ENCODE measurements around the gene SLC24A4.

The SLC24A4 gene

GRCh38 chr14:92366237-92366636 is 43.3 kb downstream of the SLC24A4 start:
- in situ Hi-C loops (cut with MboI; ENCODE audit: low sequenced_read_pairs), result no loop called here

- in situ Hi-C loops (cut with MboI; ENCODE audit: low sequenced_read_pairs), result no loop called here
Observed at GRCh38 chr14:92368001-92368400, 45.0 kb downstream of the SLC24A4 start.

- in situ Hi-C loops (cut with MboI; ENCODE audit: low sequenced_read_pairs), result no loop called here
Observed at GRCh38 chr14:92369097-92369496, 46.1 kb downstream of the SLC24A4 start.

- in situ Hi-C loops (cut with MboI; ENCODE audit: low sequenced_read_pairs), result no loop called here
Observed at GRCh38 chr14:92372230-92372629, 49.3 kb downstream of the SLC24A4 start.

GRCh38 chr14:92373336-92373735 is 50.4 kb downstream of the SLC24A4 start:
- in situ Hi-C loops (cut with MboI; ENCODE audit: low sequenced_read_pairs), result no loop called here

- in situ Hi-C loops (cut with MboI; ENCODE audit: low sequenced_read_pairs), result no loop called here
Observed at GRCh38 chr14:92380131-92380530, 57.2 kb downstream of the SLC24A4 start.

GRCh38 chr14:92380582-92380981 is 57.6 kb downstream of the SLC24A4 start:
- in situ Hi-C loops (cut with MboI; ENCODE audit: low sequenced_read_pairs), result no loop called here

GRCh38 chr14:92382677-92383076 is 59.7 kb downstream of the SLC24A4 start:
- in situ Hi-C loops (cut with MboI; ENCODE audit: low sequenced_read_pairs), result no loop called here

GRCh38 chr14:92383805-92384204 is 60.8 kb downstream of the SLC24A4 start:
- in situ Hi-C loops (cut with MboI; ENCODE audit: low sequenced_read_pairs), result no loop called here

GRCh38 chr14:92384461-92385133 is 61.6 kb downstream of the SLC24A4 start:
- in situ Hi-C loops (cut with MboI; ENCODE audit: low sequenced_read_pairs), result no loop called here

- in situ Hi-C loops (cut with MboI; ENCODE audit: low sequenced_read_pairs), result no loop called here
Observed at GRCh38 chr14:92385561-92385960, 62.6 kb downstream of the SLC24A4 start.

- in situ Hi-C loops (cut with MboI; ENCODE audit: low sequenced_read_pairs), result no loop called here
Observed at GRCh38 chr14:92386165-92386564, 63.2 kb downstream of the SLC24A4 start.

GRCh38 chr14:92386637-92387036 is 63.7 kb downstream of the SLC24A4 start:
- in situ Hi-C loops (cut with MboI; ENCODE audit: low sequenced_read_pairs), result no loop called here

- in situ Hi-C loops (cut with MboI; ENCODE audit: low sequenced_read_pairs), result no loop called here
Observed at GRCh38 chr14:92387578-92387977, 64.6 kb downstream of the SLC24A4 start.

- in situ Hi-C loops (cut with MboI; ENCODE audit: low sequenced_read_pairs), result no loop called here
Observed at GRCh38 chr14:92389598-92390158, 66.7 kb downstream of the SLC24A4 start.

- in situ Hi-C loops (cut with MboI; ENCODE audit: low sequenced_read_pairs), result no loop called here
Observed at GRCh38 chr14:92391726-92392125, 68.8 kb downstream of the SLC24A4 start.

- in situ Hi-C loops (cut with MboI; ENCODE audit: low sequenced_read_pairs), result no loop called here
Observed at GRCh38 chr14:92392711-92393110, 69.7 kb downstream of the SLC24A4 start.

- in situ Hi-C loops (cut with MboI; ENCODE audit: low sequenced_read_pairs), result no loop called here
Observed at GRCh38 chr14:92397150-92397952, 74.4 kb downstream of the SLC24A4 start.

- in situ Hi-C loops (cut with MboI; ENCODE audit: low sequenced_read_pairs), result no loop called here
Observed at GRCh38 chr14:92397953-92398564, 75.1 kb downstream of the SLC24A4 start.

GRCh38 chr14:92398888-92399636 is 76.1 kb downstream of the SLC24A4 start:
- in situ Hi-C loops (cut with MboI; ENCODE audit: low sequenced_read_pairs), result no loop called here
